GM18511 (cell line): ENCODE data around the gene DOCK1.

ENCODE experiments used
- ATAC-seq: cut with Tn5 transposase; IDR thresholded peaks from one replicate; pipeline ENCODE4 v1.9.1; 2021; ENCODE audit warnings: mild to moderate bottlenecking, moderate library complexity; ENCODE audit not compliant: unreplicated experiment

Gene DOCK1

GRCh38 chr10:127071126-127071525 is 165.9 kb downstream of the DOCK1 start:
- no peak for ATAC-seq

GRCh38 chr10:127073666-127074065 is 168.4 kb downstream of the DOCK1 start:
- ATAC-seq, result no peak

GRCh38 chr10:127079392-127079791 is 174.2 kb downstream of the DOCK1 start:
- no peak for ATAC-seq

DNA sequence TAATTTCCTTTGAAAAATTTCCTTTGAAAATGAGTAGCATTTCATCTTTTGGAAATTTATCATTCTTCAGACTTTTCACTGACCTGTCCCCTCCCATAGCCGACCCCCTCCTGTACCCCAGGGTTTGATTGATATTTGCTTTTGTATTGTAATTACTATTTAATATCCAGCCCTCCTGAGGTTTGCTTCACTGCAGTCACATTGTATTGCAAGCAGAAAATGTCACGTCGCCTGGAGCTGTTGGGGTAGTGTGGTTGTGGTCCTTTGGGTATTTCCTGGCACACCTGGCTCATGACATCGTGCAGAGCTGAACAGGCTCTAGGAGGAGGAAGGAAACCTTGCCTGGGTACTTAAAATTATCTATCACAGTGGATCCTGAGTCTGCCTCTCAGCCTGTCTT is 175.1 kb downstream of the DOCK1 start:
- no peak for ATAC-seq

- no peak for ATAC-seq
These were observed 176.7 kb downstream of the DOCK1 start for GRCh38 chr10:127081851-127082345.

GRCh38 chr10:127082651-127083050 is 177.4 kb downstream of the DOCK1 start:
- ATAC-seq, result no peak

DNA sequence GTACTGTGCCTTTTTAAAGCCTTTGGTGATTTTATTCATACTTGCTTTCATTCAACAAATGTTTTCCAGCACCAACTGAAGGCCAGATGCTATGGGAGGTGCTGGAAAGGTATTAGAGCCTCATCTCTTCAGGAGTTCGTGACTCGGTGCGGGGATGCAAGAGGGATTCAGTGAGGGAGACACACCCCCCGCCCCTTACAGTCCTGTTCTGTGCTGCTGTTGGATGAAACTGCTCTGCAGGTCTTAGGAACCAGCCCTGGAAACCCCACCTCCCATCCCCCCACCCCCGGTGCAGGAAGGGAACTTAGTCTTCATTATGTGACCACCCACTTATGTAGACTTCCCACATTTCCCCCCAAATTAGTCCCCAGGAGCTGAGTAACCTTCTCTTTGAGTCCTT is 180.7 kb downstream of the DOCK1 start:
- no peak for ATAC-seq

GRCh38 chr10:127088908-127089307 is 183.7 kb downstream of the DOCK1 start:
- ATAC-seq, result no peak

- ATAC-seq, result no peak
These were observed 184.2 kb downstream of the DOCK1 start for GRCh38 chr10:127089446-127089845.

- ATAC-seq, result no peak
These were observed 184.9 kb downstream of the DOCK1 start for GRCh38 chr10:127090138-127090537.

DNA sequence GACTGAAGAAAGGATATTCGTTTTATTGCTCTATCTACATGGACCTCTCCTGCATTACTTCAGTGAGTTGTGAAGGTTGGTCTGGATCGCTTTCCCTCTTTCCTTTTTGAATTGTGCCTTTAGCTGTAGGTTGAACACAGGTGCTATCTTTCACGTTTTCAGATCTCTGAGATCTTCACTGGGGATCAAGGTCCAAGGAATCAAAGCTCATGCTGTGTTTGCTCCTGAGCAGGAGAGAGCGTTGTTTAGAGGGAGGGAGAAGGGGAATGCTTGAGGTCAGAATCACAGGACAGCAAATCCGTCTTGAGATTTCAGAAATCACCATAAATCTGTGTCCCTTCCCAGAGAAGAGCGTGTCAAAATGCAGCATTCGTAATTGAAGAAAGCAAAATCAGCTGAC is 186.1 kb downstream of the DOCK1 start:
- ATAC-seq, result no peak

- no peak for ATAC-seq
These were observed 187.7 kb downstream of the DOCK1 start for GRCh38 chr10:127092916-127093315.

- ATAC-seq, result no peak
These were observed 189.8 kb downstream of the DOCK1 start for GRCh38 chr10:127094984-127095383.

- ATAC-seq, result no peak
These were observed 195.9 kb downstream of the DOCK1 start for GRCh38 chr10:127100983-127101615.

DNA sequence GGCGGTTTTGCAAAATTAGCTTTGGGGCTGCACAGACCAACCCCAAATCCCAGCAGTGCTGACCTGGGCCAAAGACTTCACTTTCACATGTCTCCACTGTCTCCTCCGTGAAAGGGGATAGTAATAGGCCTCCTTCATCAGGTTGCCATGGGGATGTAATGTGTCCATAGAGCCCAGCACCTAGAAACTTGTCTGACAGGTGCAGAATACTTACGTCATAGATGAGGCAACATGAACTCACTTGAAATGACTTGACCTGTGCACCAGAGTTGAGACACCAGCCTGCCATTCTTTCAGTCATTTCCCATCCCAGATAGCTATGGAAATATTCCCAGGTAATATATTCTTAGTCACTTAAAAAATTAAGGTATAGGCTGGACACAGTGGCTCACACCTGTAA is 196.9 kb downstream of the DOCK1 start:
- ATAC-seq, result no peak

DNA sequence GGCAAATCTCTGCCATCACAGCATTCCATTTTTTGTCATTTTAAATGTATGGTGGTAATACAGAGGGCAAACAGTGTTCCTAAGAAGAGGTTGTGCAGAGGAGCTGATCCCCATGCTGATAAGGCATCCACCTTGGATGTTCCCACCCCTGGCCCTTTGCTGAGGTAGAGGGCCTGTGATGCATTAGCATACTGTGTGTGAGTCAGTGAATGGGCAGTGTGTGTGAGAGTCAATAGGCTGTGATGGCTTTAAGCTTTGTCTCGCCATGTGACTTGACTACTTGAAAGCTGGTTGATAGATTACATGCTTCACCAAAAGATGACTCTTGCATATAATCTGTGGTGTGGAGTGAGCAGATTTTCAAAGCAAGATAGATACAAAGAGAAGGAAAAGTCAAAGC is 209.9 kb downstream of the DOCK1 start:
- no peak for ATAC-seq

- no peak for ATAC-seq
These were observed 211.9 kb downstream of the DOCK1 start for GRCh38 chr10:127117125-127117524.

DNA sequence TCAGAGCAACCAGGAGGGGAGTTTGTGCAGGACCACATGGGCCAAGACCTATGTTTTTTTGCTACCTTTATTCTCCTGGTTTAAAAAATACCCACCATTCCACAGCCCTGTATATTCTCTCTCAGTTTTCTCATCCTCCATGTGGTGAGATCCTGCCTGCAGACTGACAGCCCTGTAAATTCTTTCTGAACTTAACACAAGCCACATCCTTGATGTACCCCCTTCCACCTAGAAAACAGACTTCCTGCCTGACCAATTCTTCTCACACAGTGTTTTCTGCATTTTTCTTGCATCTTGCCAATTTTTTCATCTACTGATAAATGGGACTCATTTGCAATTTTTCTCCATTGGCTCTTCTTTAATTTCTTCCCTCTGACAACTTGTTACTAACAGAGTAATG is 212.8 kb downstream of the DOCK1 start:
- ATAC-seq, result no peak

GRCh38 chr10:127119936-127120335 is 214.7 kb downstream of the DOCK1 start:
- no peak for ATAC-seq

DNA sequence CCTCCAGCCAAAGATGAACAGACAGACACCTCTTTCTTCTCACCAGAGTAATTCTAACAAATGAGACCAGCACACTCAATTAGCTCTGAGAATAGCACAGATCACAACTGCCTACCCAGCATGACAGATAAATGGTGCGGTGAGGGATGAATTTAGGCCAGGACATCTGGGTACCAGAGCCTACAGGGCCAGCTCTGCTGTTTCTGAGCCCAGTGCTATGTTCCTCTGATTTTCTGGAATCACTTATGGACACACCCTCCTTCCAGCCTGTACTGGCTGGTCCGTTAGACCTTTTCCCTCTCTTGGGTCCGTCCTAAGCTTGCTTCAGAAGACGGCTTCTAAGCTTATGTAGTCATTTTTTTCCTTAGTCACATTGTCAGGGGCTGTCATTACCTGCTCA is 217.6 kb downstream of the DOCK1 start:
- ATAC-seq, result no peak

DNA sequence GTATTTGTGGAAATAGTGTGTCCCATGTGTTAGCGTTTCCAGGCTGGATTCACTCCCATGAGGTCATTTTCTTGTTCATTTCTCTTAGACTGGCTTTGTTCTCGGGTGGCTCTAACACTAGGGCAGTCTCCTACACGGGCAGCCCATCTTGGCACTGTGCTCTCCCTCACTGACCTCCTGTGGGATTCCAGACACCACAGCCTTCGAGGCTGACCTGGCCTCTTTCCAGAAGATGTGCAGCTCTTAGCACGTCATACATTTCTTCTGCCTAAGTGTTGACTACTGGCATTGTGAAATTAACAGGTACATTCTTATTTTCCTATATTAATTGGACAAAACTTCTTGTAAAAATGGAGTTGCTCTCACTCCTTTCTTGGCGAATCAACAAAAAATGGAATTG is 218.4 kb downstream of the DOCK1 start:
- ATAC-seq, result no peak

DNA sequence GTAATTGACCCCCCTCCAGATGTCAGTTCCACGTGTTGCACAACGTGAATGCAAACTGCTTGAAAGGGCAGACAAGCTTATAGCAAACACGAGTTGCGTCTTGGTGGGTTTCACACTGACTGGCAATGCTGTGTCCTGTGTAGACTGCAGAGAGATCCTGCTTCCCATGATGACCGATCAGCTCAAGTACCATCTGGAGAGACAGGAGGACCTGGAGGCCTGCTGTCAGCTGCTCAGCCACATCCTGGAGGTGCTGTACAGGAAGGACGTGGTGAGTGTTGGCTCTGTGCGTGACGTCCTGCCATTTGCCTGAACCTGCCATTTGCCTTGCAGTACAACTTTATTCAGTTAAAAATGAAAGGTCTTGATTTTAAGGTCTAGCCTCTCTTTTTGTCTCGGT is 220.1 kb downstream of the DOCK1 start:
- ATAC-seq, result no peak

- ATAC-seq, result no peak
These were observed 222.6 kb downstream of the DOCK1 start for GRCh38 chr10:127127822-127128221.
